ENCODE results near the gene CDC42BPB. TPM values are rescaled to one million over a fixed set of nuclear protein-coding genes. Genes with fewer than 3 reads are reported as not detected.
"Not testable (repeated sequence)": the region's sequence is repeated elsewhere in the genome, so short reads cannot be mapped to it uniquely, and the experiment has no call there.

The CDC42BPB gene
- total RNA-seq, 1 donor from 2014 or later: 147 TPM

GRCh38 chr14:102900631-102901571 lies 156.4 kb downstream of the CDC42BPB start:
- Histone ChIP-seq H3K27me3 (ENCODE audit: control insufficient read depth, insufficient read depth, low read length) (no peaks in the 10 kb centered on the region), H3K36me3 (ENCODE audit: control insufficient read depth, insufficient read depth, low read length) (no peaks in the 10 kb centered on the region), H3K4me3 (ENCODE audit: low read depth, low read length) (no peak overlapping the region)
- no peak for DNase-seq (ENCODE audit: low read depth)
- TF ChIP-seq CTCF (IDR thresholded peaks at IDR 0.05; ENCODE audit: insufficient read depth, low read length, poor library complexity, severe bottlenecking): no peak

GRCh38 chr14:102899516-102899900 lies 157.8 kb downstream of the CDC42BPB start:
- Histone ChIP-seq H3K36me3 (ENCODE audit: control insufficient read depth, insufficient read depth, low read length) (no peaks in the 10 kb centered on the region), H3K27me3 (ENCODE audit: control insufficient read depth, insufficient read depth, low read length) (no peaks in the 10 kb centered on the region), H3K4me3 (ENCODE audit: low read depth, low read length) (no peak overlapping the region)
- no peak for TF ChIP-seq CTCF (IDR thresholded peaks at IDR 0.05; ENCODE audit: insufficient read depth, low read length, poor library complexity, severe bottlenecking)
- no peak for DNase-seq (ENCODE audit: low read depth)

GRCh38 chr14:102898776-102899515 lies 158.4 kb downstream of the CDC42BPB start:
- no peak for DNase-seq (ENCODE audit: low read depth)
- TF ChIP-seq CTCF (IDR thresholded peaks at IDR 0.05; ENCODE audit: insufficient read depth, low read length, poor library complexity, severe bottlenecking): no peak
- no peaks in the 10 kb centered on the region for H3K36me3 ChIP-seq (ENCODE audit: control insufficient read depth, insufficient read depth, low read length)
- no peak overlapping the region for H3K4me3 ChIP-seq (ENCODE audit: low read depth, low read length)
- H3K27me3 ChIP-seq (ENCODE audit: control insufficient read depth, insufficient read depth, low read length): no peaks in the 10 kb centered on the region

- Histone ChIP-seq H3K4me3 (ENCODE audit: low read depth, low read length) (no peak overlapping the region), H3K36me3 (ENCODE audit: control insufficient read depth, insufficient read depth, low read length) (no peaks in the 10 kb centered on the region), H3K27me3 (ENCODE audit: control insufficient read depth, insufficient read depth, low read length) (no peaks in the 10 kb centered on the region)
- TF ChIP-seq CTCF (IDR thresholded peaks at IDR 0.05; ENCODE audit: insufficient read depth, low read length, poor library complexity, severe bottlenecking): no peak
- no peak for DNase-seq (ENCODE audit: low read depth)
Measured at GRCh38 chr14:102898298-102898697, 159.1 kb downstream of the CDC42BPB start.

GRCh38 chr14:102897299-102898027 lies 159.9 kb downstream of the CDC42BPB start:
- Histone ChIP-seq H3K36me3 (ENCODE audit: control insufficient read depth, insufficient read depth, low read length) (no peaks in the 10 kb centered on the region), H3K27me3 (ENCODE audit: control insufficient read depth, insufficient read depth, low read length) (no peaks in the 10 kb centered on the region), H3K4me3 (ENCODE audit: low read depth, low read length) (no peak overlapping the region)
- TF ChIP-seq CTCF (IDR thresholded peaks at IDR 0.05; ENCODE audit: insufficient read depth, low read length, poor library complexity, severe bottlenecking): no peak
- no peak for DNase-seq (ENCODE audit: low read depth)

GRCh38 chr14:102896735-102897134 lies 160.6 kb downstream of the CDC42BPB start:
- H3K36me3 ChIP-seq (ENCODE audit: control insufficient read depth, insufficient read depth, low read length); H3K4me3 ChIP-seq (ENCODE audit: low read depth, low read length); H3K27me3 ChIP-seq (ENCODE audit: control insufficient read depth, insufficient read depth, low read length); DNase-seq (ENCODE audit: low read depth): not testable (repeated sequence)
